Prostate gland (tissue), 2 donors: Measurements from ENCODE around the gene FAM32A.

Experiments used
- POLR2A ChIP-seq: fragments of 450-650 bp; IDR thresholded peaks from one replicate; pipeline ENCODE4 v1.6.1; 2016; ENCODE audit warnings: antibody characterized with exemption, mild to moderate bottlenecking
- POLR2AphosphoS5 ChIP-seq: sonication (generic); formaldehyde crosslinking; IDR thresholded peaks from one replicate; pipeline ENCODE4 v1.6.1; 2017; ENCODE audit warnings: antibody characterized with exemption
- TF ChIP-seq, protein P1 (sequence below), 4 experiments: fragments of 200-600 bp in 2 of 4; fragments of 450-650 bp in 2 of 4; sonication (generic) in 2 of 4; IDR thresholded peaks; 1 replicate in 3 of 4; 2 replicates in 1 of 4; pipeline ENCODE4 v1.5.1; 2016 to 2019; ENCODE audit warnings: antibody characterized with exemption in 4 of 4, mild to moderate bottlenecking in 2 of 4, moderate library complexity in 2 of 4

DNA sequence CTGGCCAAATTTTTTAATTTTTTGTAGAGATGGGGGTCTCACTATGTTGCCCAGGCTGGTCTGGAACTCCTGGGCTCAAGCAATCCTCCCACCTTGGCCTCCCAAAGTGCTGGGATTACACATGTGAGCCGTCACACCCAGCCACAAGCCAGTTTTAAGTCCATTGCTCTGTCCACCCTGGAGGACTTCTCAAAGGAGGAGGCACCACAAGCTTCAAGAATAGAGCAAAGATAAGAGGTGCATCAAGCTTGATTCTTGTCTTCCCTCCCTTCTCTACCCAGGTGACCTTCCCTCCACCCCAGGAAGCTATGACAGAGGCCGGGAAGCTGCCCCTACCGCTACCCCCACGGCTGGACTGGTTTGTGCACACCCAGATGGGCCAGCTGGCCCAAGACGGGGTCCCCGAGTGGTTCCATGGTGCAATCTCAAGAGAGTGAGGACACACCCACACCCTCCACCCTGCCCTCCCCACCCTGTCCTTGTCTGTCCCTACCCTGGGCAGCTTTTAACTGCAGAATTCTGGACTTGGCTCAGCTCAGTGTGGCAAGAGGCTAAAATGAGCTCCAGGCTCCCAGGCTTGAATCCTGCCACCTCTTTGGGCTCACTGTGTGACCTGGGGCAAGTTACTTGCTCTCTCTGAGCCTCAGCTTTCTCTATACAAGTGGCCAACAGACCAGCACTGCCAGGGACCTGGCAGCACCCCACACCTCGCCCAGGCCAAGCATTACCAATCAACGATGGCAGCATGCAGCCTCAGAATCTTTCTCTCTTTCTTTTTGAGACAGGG is 36.6 kb upstream of the FAM32A start:
- TF ChIP-seq, protein P1, sequence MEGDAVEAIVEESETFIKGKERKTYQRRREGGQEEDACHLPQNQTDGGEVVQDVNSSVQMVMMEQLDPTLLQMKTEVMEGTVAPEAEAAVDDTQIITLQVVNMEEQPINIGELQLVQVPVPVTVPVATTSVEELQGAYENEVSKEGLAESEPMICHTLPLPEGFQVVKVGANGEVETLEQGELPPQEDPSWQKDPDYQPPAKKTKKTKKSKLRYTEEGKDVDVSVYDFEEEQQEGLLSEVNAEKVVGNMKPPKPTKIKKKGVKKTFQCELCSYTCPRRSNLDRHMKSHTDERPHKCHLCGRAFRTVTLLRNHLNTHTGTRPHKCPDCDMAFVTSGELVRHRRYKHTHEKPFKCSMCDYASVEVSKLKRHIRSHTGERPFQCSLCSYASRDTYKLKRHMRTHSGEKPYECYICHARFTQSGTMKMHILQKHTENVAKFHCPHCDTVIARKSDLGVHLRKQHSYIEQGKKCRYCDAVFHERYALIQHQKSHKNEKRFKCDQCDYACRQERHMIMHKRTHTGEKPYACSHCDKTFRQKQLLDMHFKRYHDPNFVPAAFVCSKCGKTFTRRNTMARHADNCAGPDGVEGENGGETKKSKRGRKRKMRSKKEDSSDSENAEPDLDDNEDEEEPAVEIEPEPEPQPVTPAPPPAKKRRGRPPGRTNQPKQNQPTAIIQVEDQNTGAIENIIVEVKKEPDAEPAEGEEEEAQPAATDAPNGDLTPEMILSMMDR (IDR thresholded peaks at IDR 0.05) = no peak
- TF ChIP-seq POLR2AphosphoS5 (no peak), POLR2A (no peak)
